Measurements from ENCODE around the gene IDE. TPM values are rescaled to one million over a fixed set of nuclear protein-coding genes. Genes with fewer than 3 reads are reported as not detected.
"Not testable (repeated sequence)": the region's sequence is repeated elsewhere in the genome, so short reads cannot be mapped to it uniquely, and the experiment has no call there.

The IDE gene
- total RNA-seq, 1 experiment from 2014 or later, result 45.8 TPM

GRCh38 chr10:92492748-92493240 is 81.1 kb downstream of the IDE start:
- DNase-seq (ENCODE audit: low spot score), result no peak

- no peak for DNase-seq (ENCODE audit: low spot score)
Measured at GRCh38 chr10:92490387-92490786, 83.5 kb downstream of the IDE start.

GRCh38 chr10:92486637-92487036 is 87.3 kb downstream of the IDE start:
- no peak for DNase-seq (ENCODE audit: low spot score)

- no peak for DNase-seq (ENCODE audit: low spot score)
Measured at GRCh38 chr10:92483539-92483938, 90.4 kb downstream of the IDE start.

- DNase-seq (ENCODE audit: low spot score), result no peak
Measured at GRCh38 chr10:92480413-92480812, 93.5 kb downstream of the IDE start.

- DNase-seq (ENCODE audit: low spot score), result no peak
Measured at GRCh38 chr10:92479547-92479946, 94.3 kb downstream of the IDE start.

- DNase-seq (ENCODE audit: low spot score), result no peak
Measured at GRCh38 chr10:92478536-92478935, 95.4 kb downstream of the IDE start.

GRCh38 chr10:92475357-92475868 is 98.5 kb downstream of the IDE start:
- DNase-seq (ENCODE audit: low spot score), result no peak

GRCh38 chr10:92470026-92470425 is 103.9 kb downstream of the IDE start:
- no peak for DNase-seq (ENCODE audit: low spot score)

GRCh38 chr10:92464364-92464763 is 109.5 kb downstream of the IDE start:
- no peak for DNase-seq (ENCODE audit: low spot score)

GRCh38 chr10:92463582-92463981 is 110.3 kb downstream of the IDE start:
- no peak for DNase-seq (ENCODE audit: low spot score)

- DNase-seq (ENCODE audit: low spot score), result not testable (repeated sequence)
Measured at GRCh38 chr10:92454955-92455354, 118.9 kb downstream of the IDE start.

- no peak for DNase-seq (ENCODE audit: low spot score)
Measured at GRCh38 chr10:92452313-92452712, 121.6 kb downstream of the IDE start.

GRCh38 chr10:92451431-92451830 is 122.5 kb downstream of the IDE start:
- DNase-seq (ENCODE audit: low spot score), result no peak

GRCh38 chr10:92450896-92451295 is 123.0 kb downstream of the IDE start:
- DNase-seq (ENCODE audit: low spot score), result no peak

- no peak for DNase-seq (ENCODE audit: low spot score)
Measured at GRCh38 chr10:92440578-92440977, 133.3 kb downstream of the IDE start.

GRCh38 chr10:92438220-92438619 is 135.7 kb downstream of the IDE start:
- no peak for DNase-seq (ENCODE audit: low spot score)

- no peak for DNase-seq (ENCODE audit: low spot score)
Measured at GRCh38 chr10:92436611-92437010, 137.3 kb downstream of the IDE start.

GRCh38 chr10:92436065-92436464 is 137.8 kb downstream of the IDE start:
- DNase-seq (ENCODE audit: low spot score), result not testable (repeated sequence)

GRCh38 chr10:92434385-92434784 is 139.5 kb downstream of the IDE start:
- DNase-seq (ENCODE audit: low spot score), result no peak

- no peak for DNase-seq (ENCODE audit: low spot score)
Measured at GRCh38 chr10:92432596-92432995, 141.3 kb downstream of the IDE start.

GRCh38 chr10:92430103-92430502 is 143.8 kb downstream of the IDE start:
- DNase-seq (ENCODE audit: low spot score), result no peak

- no peak for DNase-seq (ENCODE audit: low spot score)
Measured at GRCh38 chr10:92421550-92421949, 152.3 kb downstream of the IDE start.

GRCh38 chr10:92420546-92421275 is 153.2 kb downstream of the IDE start:
- no peak for DNase-seq (ENCODE audit: low spot score)

Measured in H4 (cell line).